ENCODE data around the gene MAP3K7CL.

The MAP3K7CL gene

GRCh38 chr21:29168891-29169315 lies 38.5 kb downstream of the MAP3K7CL start:
- no peak for DNase-seq (ENCODE audit: low spot score)

GRCh38 chr21:29170944-29171343 lies 40.5 kb downstream of the MAP3K7CL start:
- DNase-seq (ENCODE audit: low spot score), result no peak

DNA sequence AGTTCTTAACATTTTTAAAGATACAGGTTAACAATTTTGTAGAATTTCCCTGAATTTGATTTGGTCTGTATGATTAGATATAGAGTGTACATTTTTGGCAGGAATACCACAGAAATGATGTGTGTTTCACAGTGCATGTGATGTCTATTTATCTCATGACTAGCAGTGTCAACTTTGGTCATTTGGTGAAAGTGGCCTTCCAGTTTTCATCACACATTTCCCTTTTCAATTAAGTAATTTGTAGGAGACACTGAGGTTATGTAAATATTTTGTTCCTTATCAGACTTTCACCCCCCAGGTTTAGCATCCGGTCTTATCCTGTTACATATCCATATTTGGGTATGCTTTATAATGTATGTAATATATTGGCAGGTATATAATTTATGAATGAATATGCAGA lies 41.8 kb downstream of the MAP3K7CL start:
- DNase-seq (ENCODE audit: low spot score), result no peak

DNA sequence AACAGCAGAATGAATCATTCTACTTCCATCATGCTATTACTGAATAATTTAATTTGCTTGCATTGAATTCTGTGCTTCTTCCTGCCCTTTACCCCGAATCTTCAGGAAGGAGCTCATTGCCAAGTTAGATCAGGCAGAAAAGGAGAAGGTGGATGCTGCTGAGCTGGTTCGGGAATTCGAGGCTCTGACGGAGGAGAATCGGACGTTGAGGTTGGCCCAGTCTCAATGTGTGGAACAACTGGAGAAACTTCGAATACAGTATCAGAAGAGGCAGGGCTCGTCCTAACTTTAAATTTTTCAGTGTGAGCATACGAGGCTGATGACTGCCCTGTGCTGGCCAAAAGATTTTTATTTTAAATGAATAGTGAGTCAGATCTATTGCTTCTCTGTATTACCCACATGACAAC lies 44.2 kb downstream of the MAP3K7CL start:
- no peak for DNase-seq (ENCODE audit: low spot score)

DNA sequence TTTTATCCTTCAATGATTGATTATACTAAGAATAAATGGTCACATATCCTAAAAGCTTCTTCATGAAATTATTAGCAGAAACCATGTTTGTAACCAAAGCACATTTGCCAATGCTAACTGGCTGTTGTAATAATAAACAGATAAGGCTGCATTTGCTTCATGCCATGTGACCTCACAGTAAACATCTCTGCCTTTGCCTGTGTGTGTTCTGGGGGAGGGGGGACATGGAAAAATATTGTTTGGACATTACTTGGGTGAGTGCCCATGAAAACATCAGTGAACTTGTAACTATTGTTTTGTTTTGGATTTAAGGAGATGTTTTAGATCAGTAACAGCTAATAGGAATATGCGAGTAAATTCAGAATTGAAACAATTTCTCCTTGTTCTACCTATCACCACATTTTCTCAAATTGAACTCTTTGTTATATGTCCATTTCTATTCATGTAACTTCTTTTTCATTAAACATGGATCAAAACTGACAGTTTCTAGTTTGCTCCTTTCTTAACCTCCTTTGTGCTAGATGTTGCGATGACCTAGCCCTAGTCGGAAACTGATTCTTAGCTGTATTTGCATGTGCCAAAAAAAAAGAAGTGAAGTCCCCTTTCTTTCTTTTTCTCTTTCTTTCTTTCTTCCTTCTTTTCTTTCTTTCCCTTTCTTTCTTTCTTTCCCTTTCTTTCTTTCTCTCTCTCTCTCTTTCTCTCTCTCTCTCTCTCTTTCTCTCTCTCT lies 45.1 kb downstream of the MAP3K7CL start:
- no peak for DNase-seq (ENCODE audit: low spot score)

DNA sequence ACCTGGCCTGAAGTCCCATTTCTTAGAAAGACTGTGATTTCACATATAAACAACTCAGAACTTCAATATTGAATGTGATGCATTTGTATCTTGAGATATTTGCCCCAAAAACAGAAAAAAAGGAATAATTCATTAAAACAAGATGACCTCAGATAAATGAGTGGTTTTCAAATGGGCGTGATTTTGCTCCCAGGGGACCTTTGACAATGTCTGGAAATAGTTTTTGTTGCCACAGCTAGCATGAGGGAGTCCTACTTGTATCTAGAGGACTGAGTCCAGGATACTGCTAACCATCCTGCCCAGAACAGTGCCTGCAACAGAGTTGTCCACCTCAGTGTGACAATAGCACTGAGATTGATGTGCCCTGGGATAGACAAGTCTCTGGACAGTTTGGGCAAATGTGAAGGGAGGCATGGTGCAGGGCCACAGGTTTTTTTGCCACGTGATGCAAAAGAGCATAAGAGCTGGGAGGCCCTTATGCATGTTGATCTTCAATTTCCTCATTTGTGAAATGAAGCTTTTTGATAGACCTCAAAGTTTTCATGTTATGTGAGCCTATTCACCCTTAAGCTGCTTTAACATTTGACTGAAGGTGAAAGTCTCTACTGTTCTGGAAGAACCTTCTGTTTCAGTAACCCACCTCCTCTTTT lies 46.2 kb downstream of the MAP3K7CL start:
- DNase-seq (ENCODE audit: low spot score), result no peak

DNA sequence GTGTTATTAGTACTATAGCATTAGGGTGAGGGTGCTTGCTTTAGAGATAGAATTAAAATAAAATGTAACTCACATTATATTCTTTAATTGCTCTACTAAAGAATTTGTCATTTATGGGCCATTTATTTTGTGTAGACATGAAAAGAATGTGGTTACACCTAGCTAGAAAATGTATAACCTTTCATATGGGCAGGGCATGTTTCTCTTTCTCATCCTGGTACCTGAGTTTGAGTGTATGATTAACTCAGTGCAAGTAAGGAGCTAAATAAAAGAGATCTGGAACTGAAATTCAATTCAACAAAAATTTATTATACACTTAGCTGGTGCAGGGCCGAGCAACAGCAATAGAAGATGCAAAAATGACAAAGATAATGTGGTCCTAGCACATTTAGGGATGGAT lies 47.4 kb downstream of the MAP3K7CL start:
- no peak for DNase-seq (ENCODE audit: low spot score)

DNA sequence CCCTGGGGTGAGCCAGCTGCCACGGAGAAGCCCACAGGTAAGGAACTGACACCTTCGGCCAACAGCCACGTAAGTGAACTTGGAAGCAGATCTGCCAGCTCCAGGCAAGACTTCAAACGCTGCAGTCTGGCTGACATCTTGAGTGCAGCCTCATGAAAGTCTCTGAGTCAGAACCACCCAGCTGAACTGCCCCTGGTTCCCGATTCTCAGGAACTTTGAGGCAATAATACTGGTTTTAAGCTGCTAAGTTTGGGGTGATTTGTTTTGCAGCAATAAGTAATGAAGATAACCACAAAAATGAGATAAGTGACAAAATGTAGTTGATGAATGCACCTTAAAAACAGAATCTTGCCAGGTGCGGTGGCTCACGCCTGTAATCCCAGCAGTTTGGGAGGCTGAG lies 48.5 kb downstream of the MAP3K7CL start:
- no peak for DNase-seq (ENCODE audit: low spot score)

DNA sequence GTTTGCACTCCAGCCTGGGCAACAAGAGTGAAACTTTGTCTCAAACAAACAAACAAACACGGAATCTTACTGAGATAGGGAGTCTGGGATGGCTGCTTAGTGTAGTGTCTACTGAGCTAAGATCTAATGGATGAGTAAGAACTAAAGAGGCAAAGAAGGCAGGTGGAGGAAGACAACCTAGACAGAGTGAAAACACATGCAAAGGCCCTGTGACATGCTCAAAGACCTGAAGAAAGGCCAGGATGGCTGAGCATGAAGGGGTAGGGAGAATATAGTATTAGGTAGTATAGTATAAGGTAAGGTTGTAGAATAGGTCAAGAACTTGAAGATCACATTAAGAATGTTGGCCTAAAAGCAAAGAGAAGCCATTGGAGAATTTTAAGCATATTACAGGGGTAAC lies 49.1 kb downstream of the MAP3K7CL start:
- DNase-seq (ENCODE audit: low spot score), result no peak

DNA sequence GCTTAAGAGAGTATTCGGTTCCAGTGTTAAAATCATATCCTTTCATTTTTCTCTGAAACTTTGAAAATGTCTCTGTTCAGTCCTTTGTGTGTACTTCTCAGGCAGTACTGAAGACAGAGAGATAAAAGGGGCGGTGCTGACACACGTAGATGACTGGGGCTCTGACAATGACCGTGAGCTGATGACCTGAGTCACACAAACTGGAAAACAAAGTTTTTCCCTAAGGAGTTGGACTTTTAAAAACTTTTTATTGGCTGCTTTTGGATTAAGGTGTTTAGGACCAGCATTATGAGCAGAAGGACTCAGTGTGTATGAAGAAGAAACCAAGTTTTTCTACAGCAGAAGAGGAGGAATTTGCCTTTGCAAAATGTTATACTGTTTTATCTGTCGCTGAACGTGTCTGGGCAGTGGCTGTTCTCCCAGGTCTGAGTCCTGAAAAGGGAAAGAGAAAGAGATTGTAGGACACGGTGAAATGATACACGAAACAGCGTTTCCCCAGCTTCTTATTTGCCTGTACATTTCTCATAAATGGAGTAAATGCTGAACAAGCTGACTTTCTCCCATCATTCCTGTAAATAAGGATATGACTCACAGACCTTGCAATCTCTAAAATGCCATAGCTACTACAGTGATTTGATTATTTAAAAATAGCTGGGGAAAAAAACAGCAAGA lies 51.5 kb downstream of the MAP3K7CL start:
- DNase-seq (ENCODE audit: low spot score), result peak; percentile 84

- no peak for DNase-seq (ENCODE audit: low spot score)
These were observed 52.2 kb downstream of the MAP3K7CL start for GRCh38 chr21:29182691-29183092.

- no peak for DNase-seq (ENCODE audit: low spot score)
These were observed 53.6 kb downstream of the MAP3K7CL start for GRCh38 chr21:29184037-29184436.

DNA sequence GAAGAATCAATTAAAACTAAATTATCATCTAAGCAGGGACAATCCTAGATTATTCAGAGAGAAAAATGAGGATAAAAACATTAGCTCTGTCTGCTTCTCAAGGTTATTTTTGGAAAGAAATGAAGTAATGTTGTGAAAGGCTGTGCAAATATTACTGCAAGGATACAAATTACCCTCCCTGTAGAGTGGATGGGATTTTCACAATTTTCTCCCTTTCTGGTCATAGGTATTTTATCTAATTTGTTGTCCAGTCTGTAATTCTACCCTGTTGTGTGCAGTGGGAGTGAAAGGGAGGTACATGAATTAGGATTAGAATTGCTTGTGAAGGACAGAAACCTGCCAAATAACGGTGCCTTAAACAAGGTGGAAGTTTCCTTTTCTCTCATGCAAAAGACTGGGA lies 54.7 kb downstream of the MAP3K7CL start:
- no peak for DNase-seq (ENCODE audit: low spot score)

DNA sequence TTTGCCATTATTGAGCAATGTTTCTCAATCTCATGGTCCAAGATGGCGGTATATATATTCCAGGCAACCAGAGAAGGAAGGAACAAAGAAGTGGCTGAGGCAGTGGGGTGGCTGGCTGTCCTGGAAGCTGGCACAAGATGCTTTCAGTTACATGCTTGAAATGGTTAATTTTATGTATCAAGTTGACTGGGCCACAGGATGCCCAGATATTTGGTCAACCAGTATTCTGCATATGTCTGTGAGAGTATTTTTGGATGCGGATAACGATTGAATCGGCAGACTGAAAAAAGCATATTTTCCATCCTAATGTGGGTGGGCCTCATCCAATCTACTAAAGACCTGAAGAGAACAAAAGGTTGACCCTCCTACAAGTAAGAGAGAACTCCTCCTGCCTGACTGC lies 55.2 kb downstream of the MAP3K7CL start:
- no peak for DNase-seq (ENCODE audit: low spot score)

DNA sequence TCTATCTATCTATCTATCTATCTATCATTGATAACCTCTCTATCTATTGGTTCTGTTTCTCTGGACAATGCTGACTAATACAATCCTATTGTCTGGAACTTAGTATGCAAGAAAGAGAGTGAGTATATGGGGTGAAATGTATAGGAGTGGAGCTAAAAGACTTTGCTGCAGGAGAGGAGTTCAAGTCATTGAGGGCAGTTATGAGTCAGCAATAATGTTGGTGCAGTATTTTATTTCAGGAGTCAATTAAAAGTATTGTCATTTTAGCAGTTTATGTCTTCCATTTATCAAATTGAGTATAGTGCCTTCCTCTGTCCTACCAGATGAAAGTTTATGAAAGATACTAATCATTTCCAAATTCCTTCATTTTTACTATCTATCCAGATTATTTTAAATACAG lies 55.8 kb downstream of the MAP3K7CL start:
- DNase-seq (ENCODE audit: low spot score), result no peak

GRCh38 chr21:29187944-29188343 lies 57.5 kb downstream of the MAP3K7CL start:
- peak; percentile 70 for DNase-seq (ENCODE audit: low spot score)

- DNase-seq (ENCODE audit: low spot score), result no peak
These were observed 58.9 kb downstream of the MAP3K7CL start for GRCh38 chr21:29189353-29189752.

GRCh38 chr21:29190923-29191331 lies 60.5 kb downstream of the MAP3K7CL start:
- no peak for DNase-seq (ENCODE audit: low spot score)

DNA sequence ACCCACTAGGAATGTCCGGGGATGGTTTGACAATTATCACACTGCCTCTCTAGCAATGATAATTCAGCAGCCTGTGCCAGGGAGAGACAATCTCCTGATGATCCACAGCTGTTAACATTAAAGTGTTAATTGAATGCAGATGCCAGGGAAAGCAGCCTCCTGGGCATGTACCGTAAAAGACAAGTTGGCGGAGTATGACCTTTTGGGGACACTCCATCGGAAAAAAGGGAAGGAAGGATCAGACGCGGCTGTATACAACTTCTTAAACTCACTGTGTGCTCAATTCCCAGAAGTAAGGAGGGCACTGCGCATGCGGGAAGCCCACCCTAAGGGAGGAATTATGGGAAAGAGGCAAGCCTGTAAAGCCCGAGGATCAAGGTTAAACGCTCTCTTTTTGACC lies 62.6 kb downstream of the MAP3K7CL start:
- no peak for DNase-seq (ENCODE audit: low spot score)

- DNase-seq (ENCODE audit: low spot score), result no peak
These were observed 63.5 kb downstream of the MAP3K7CL start for GRCh38 chr21:29193901-29194300.

DNA sequence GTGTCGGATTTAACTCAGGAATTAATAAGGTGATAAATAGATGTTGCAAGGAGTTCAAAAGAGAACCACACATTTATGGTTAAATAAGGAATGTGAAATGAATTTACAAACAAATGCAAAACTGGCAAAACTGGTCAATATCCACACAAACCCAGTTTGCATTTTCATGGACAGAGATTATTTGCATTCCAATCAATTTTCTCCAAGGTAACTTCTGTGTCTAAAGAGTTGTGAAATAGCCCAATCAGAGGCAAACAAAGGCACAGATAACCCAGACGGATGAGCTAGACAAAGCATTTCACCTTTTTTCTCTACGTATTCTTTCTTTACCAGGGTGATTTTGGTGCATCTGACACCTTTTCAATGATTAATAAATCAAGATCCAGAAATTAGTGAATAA lies 63.9 kb downstream of the MAP3K7CL start:
- DNase-seq (ENCODE audit: low spot score), result no peak

GRCh38 chr21:29194847-29195246 lies 64.4 kb downstream of the MAP3K7CL start:
- DNase-seq (ENCODE audit: low spot score), result no peak

GRCh38 chr21:29195981-29196669 lies 65.7 kb downstream of the MAP3K7CL start:
- DNase-seq (ENCODE audit: low spot score), result peak; percentile 82
